Measurements from ENCODE around the gene ENTREP3.
"Not testable (repeated sequence)": the region's sequence is repeated elsewhere in the genome, so short reads cannot be mapped to it uniquely, and the experiment has no call there.

Gene ENTREP3

DNA sequence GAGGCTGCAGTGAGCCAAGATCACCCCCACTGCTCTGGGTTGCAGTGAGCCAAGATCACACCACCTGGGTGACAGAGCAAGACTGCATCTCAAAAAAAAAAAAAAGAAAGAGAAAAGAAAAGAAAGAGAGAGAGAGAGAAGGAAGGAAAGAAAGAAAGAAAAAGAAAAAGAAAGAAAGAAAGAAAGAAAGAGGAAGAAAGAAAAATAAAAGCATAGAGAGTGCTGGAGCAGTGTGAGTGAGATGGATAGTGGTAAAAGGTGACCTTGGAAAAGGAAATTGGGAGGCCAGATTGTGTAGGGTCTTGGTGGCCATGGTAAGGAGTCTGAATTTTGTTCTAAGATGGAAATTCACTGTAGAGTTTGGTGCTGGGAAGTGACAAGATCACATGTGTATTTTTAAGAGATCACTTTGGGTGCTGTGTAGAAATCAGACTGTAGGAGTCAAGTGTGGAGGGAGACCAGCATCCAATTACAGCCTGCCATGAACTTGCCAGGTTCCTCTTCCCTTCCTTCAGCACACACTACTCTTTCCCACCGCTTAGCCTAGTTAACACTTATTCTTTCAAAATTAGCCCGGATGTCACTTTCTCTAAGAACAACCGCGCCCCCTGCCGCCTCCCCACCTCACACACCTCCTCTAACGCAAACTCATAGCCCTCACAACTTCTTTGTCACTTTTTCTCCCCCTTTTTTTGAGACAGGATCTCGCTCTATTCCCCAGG lies 28.9 kb downstream of the ENTREP3 start:
- peak; percentile 66 for DNase-seq (ENCODE audit: low read depth, low spot score)

DNA sequence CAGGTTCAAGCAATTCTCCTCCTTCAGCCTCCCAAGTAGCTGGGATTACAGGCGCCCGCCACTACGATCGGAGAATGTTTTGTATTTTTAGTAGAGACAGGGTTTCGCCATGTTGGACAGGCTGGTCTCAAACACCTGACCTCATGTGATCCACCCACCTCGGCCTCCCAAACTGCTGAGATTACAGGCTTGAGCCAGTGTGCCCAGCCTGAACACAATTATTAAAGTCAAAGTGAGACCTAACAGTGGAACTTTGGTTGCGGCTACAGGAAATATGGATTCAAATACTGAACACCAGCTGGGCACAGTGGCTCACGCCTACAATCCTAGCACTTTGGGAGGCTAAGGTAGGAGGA lies 29.9 kb downstream of the ENTREP3 start:
- DNase-seq (ENCODE audit: low read depth, low spot score) = not testable (repeated sequence)

DNA sequence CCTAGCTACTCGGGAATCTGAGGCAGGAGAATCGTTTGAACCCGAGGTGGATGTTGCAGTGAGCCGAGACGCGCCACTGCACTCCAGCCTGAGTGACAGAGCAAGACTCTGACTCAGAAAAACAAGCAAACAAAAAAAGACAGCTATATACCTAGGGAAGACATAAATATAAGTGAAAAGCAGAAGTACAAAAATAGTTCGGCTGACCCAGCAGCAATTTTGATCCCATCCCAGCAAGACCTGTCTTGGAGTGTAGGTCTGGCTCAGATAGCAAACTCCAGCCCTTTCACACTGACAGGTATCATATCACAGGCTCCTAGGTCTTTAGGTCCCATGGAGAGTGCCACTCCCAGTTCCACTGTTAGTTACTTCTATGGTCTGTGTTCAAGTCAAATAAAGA lies 32.2 kb downstream of the ENTREP3 start:
- DNase-seq (ENCODE audit: low read depth, low spot score) = no peak

DNA sequence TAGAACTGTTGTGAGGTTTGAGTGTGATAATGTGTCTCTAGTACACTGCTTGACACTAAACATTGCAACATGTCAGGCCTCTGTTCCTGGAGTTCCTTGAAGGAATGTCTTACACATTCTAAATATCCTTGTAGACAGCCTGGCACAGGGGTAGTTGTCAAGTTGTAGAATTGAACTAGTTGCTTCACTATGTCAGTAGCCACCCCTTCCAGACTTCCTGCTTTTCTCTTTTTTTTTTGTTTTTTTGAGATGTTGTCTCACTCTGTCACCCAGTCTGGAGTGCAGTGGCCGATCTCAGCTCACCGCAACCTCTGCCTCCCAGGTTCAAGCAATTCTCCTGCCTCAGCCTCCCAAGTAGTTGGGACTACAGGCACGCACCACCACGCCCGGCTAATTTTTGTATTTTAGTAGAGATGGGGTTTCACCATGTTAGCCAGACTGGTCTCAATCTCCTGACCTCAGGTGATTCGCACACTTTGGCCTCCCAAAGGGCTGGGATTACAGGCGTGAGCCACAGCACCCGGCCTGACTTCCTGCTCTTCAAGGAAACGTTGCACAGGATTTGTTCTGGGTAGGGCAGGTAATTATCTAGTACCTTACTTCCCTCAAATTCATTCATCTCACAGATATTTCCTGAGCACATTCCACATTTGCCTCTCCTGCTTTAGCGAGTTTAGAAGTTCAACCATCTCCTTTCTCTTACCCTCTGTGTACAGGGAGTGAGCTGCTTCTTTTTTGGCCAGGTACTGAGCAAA lies 34.9 kb downstream of the ENTREP3 start:
- not testable (repeated sequence) for DNase-seq (ENCODE audit: low read depth, low spot score)

DNA sequence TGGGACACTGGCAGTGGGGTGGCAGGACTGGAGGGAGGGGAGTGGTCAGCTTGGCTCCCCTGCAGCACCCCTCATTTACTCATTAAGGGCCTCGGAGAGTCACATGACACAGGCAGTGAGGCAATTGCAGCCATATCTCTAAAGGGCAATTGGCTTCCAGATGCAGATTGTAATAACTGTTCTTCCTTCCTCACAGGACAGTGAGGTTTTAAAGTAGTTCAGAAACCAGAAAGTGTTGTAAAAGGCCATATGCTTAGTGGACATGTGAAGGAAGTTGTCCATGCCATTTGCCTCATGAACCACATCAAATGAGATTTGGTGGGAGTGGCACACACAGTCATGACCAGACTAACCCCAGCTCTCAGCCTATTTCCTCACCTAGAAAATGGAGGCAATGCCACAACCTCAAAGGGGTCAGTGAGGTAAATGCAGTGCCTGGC lies 35.7 kb downstream of the ENTREP3 start:
- DNase-seq (ENCODE audit: low read depth, low spot score) = no peak

DNA sequence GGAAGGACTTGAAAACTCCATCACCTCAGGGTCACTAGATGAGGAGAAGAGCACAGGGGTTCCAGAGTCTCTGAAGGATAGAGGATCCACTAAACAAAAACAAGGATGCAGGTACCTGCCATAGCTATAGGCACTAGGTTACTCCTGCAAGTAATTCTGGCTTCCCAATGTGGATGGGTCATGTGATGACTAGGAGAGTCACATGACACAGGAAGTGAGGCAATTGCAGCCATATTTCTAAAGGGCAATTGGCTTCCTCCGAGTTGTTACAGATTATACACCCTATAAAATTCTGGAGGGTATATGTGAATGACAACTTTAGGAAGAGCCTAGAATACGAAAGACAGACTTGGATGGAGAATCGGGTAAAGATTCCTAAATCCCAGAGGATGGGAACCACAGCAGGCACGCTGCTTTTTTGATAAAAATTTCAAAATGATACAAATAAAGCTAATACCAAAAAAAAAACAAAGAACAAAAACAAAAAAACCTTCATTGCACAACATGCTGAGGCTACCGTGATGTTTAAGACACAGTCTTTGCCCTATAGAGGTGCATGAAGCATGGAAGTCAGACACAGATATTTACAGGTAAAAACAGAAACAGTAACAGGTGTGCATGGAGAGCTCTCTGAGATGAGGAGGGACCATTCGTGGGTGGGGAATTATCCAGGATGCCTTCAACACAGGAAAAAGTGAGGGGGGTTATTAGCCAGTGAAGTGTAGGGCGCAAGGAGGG lies 36.3 kb downstream of the ENTREP3 start:
- DNase-seq (ENCODE audit: low read depth, low spot score) = no peak

DNA sequence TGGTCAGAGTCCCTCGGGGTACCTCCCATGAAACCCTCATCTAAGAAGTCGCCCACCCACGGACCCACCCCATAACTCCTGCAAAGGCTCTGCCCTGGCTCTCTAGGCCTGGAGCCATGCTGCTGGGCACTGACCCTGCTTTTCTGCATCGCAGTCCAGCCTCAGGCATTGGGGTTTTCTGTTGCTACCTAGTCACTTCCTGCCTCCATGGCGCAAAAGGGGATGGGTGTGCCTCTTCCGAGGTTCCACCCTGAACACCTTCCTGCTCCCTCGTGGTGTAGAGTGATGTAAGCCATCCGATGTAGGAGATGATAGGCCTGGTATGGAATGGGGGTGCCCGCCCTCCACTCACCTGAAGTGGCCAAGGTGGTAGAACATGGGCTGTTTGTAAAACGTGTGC lies 40.6 kb downstream of the ENTREP3 start:
- DNase-seq (ENCODE audit: low read depth, low spot score) = not testable (repeated sequence)

DNA sequence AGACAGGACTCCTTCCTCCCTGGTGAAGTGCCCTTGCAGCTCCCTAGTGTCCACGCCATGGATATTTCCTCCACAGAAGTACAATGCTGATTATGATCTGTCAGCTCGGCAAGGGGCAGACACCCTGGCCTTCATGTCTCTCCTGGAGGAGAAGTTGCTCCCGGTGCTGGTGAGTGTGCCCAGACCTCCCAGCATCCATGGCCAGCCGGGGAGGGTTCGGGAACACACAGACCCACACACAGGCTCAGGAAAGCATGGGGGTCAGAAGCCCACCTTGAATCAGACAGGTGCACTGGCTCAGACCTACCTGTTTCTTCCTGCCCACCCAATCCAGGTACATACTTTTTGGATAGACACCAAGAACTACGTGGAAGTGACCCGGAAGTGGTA lies 43.2 kb downstream of the ENTREP3 start:
- not testable (repeated sequence) for DNase-seq (ENCODE audit: low read depth, low spot score)

DNA sequence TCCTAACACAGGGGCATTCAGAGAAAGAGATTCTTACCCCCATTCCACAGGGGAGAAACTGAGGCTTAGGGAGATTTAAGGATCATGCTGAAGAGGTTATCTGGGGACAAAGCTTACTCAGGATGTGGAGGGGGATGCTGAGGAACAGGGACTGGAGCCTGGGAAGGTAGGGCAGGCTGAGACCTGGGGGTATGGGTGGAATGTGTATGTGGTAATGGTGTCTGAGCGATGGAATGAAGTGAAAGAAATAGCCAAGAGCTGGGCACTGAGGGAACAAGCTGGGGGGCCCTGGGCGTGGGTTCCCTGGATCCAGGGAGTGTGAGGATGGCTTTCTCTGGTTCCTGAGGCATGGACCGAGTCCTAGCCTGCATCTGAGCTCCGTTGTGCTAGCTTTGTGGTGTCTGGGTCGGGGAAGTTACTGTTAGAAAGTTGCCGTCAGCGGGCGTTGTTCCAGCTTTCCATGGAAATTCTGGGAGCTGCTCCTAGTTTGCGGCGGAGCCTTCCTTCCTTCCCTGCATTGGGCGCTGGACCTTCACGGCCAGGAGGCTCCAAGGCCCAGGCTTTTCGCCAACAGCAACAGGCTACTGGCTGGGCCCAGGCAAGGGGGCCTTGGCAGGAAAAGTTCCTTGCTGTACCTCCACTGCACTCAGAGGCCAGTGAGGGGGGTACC lies 43.8 kb downstream of the ENTREP3 start:
- not testable (repeated sequence) for DNase-seq (ENCODE audit: low read depth, low spot score)

DNA sequence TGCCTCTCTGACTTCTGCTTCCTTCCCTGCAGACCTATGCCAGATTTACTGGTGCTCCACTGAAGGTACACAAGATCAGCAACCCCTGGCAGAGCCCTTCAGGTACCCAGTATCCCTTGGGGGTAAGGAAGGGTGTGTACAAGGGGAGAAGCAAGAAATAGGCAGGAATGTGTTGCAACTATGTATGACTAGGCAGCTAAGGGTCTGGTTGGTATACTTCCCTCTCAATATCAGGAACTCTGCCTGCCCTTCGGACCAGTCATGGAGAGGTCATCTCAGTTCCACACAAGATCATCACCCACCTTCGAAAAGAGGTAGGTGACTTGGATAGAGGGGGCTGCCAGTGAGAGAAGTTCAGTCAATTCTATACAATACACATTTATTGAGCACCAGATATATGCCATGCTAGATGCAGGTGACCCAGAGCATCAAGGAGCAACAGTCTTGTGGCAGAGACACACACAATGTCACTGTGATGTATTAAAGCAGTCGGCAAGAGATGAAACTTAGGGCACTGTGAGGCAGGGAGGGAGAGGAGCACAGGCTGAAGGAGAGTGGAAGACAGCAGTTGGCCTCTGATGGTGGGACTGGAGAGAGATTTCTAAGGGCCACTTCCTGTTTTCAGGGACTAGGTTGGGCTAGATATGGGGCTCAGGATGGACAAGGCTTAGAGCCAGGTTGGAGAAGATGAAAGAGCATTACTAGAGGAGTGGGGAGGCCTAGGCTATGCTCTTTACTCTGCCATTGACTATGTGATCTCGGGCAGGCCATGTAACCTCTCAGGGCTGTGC lies 44.8 kb downstream of the ENTREP3 start:
- no peak for DNase-seq (ENCODE audit: low read depth, low spot score)

DNA sequence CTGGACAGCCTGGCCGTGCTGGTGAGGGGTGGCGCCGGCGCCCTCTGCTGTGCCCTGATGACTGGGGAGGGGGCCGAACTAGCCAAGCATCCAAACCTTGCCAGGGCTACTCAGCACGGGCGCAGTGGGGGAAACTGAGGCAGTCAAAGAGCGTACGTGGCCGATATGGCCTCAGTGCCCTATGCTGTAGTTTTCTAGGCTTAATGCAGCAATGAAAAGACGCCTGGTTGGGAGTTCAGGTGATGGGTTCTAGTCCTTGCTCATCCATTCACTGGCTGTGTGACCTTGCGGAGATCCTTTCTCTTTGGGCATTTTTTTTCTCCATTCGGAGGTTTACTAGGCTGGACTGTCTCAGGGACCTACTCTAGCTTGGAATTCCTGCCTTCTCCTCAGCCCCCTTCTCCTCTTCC lies 46.0 kb downstream of the ENTREP3 start:
- no peak for DNase-seq (ENCODE audit: low read depth, low spot score)

DNA sequence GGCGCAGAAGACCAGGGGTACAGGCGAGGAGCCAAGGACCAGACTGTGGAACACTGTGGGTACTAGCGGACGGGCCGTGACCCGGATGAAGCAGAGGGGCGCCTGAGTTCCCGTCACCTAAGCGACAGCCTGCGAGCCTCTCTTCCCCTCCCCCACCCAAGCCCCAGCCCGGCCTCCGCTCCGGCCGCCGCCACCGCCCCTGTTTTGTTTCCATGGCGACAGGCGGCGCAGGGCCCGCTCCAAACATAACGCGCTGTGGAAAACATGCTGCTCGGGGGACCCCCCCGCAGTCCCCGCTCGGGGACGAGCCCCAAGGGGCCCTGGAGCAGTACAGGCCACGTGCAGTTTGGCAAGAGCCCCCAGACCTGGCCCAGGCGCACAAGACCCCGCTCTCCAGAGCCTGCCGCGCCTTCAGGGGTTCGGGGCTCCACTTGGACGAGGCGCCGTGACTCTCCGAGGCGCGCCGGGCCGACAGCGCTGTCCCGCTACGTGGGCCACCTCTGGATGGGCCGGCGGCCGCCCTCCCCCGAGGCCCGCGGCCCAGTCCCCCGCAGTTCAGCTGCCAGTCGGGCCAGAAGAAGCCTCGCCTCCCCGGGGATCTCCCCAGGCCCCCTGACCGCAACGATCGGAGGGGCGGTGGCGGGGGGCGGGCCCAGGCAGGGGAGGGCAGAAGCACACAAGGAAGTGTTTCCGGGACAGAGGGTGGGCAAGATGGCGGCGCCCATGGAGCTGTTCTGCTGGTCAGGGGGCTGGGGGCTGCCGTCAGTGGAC lies 46.6 kb downstream of the ENTREP3 start, which contains the start of gene MTX1:
TSS of gene MTX1 (plus strand) at position 155 of the 771 bp plus-strand sequence. CDS start at position 265, 110 bp downstream.
- peak; percentile 82 for DNase-seq (ENCODE audit: low read depth, low spot score)

DNA sequence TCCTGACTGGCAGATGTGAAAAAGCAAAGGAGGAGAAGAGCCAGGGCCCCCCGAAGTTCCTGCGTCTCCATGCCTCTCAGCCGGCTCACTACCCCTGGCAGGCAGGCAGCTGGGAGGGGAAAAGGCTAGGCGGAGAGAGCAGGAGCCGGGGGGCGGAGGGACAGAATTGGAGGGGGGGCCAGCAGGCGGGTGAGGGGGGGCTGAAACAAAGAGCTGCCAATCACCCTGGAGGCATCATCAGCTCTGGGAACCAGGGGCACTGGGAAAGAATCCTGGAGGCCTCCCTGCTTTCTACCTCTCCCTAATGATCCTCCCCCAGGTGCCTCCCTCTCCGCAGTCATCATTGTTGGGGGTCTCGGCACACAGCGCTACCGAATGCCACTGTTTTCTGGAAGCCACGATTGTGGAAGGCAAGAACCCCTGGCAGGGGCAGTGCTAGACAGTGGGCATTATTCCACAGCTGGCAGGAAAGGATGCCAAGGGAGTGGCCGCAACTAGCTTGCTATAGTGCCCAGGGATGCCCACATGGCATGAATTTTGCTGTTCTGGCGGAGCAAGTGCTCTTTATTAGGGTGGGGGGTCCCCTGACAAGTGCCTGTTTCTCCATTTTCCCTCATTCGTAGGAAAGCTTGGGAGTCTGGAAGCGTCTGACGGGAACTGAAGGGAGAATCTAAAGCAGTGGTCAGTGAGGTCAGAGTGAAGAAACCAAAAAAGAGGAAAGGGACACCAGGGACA lies 47.3 kb downstream of the ENTREP3 start, which contains the start of gene THBS3:
TSS of gene THBS3 (minus strand) at position 92 of the 735 bp plus-strand sequence. CDS start at position 71, 21 bp downstream.
- DNase-seq (ENCODE audit: low read depth, low spot score) = no peak

DNA sequence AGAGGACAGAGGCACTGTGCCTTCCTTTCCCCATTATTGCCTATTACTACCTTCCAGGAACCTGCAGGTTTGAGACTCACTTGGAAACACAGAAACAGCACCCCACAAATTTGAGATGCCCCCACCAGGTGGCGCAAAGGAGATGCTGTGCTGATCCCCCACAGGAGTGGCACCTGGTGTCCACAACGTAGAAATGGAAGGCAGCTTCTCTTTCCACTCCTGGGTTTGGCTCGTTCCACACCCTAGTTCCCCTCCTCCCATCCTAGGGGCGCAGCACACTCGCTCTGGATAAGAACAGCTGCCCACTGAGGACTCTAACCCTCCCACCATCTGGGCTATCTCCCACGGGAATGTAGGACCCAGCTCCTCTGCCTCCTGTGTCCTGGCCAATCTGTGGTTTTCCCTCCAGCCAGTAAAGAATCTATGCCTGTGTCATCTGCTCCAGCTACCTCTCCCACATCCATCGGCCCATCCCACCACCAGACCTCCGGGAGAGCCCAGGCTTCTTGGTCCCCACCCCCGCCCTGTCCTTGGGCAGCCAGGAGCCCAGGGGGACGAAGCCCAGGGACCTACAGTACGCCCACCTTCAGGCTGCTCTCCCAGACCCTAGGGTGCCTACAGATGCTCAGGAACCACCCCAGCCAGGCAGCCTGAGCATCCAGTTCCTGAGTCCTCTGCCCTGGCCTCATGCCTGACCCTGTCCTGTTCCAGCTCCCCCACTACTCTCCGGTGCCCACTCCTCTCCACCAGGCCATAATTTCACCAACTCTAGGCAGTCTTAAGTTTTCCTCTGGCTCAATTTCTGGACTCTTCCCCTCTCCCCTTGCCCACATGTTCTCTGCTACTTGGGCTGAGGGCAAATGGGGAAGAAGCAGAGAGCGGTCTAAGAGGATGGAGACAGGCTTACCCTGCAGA lies 48.1 kb downstream of the ENTREP3 start:
- peak; percentile 86 for DNase-seq (ENCODE audit: low read depth, low spot score)

DNA sequence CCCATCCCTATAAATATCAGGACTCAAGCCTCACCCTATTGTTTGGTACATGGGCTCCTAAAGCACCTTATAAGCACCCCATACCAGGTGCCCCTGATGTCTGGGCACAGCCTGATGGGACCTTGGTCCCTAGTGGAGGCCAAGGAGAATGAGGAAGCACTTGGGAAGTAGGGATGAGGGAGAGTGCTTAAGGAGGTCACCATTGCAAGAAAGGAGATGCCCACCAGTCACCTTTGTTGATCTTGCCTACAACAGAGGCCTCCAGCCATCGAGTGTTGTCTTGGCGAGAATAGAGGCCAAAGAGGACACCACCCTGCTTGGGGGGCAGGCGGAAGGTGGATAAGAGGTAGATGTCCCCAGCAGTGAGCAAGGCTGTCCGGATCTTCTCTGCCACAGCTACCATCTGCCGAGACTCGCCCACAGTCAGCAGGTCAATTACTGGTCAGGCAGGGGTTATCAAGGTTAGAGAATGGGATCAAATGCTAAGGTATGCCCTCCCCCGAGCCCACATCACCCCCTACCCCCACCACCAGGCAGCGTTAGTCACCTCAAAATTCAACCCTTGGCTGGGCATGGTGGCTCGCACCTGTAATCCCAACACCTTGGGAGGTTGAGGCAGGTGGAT lies 49.2 kb downstream of the ENTREP3 start:
- no peak for DNase-seq (ENCODE audit: low read depth, low spot score)

DNA sequence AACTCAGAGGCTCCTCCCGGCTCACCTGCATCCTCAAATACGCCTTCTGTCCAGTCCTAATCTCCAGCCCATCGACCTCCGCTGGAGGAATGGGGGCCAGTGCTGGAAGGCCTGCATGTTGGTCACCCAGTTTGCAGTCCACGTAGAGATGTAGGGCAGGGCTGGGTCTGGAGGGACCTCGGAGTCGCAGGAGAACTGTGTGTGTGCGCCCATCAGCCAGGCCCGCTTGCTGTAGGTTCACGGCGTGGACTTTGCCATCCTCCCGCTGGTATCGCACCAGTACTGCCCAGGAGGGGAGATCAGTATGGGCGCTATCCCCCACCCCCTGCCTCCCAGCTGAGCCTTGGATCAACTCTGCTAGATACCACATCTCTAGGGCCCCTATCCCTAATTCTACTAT lies 50.2 kb downstream of the ENTREP3 start:
- no peak for DNase-seq (ENCODE audit: low read depth, low spot score)

DNA sequence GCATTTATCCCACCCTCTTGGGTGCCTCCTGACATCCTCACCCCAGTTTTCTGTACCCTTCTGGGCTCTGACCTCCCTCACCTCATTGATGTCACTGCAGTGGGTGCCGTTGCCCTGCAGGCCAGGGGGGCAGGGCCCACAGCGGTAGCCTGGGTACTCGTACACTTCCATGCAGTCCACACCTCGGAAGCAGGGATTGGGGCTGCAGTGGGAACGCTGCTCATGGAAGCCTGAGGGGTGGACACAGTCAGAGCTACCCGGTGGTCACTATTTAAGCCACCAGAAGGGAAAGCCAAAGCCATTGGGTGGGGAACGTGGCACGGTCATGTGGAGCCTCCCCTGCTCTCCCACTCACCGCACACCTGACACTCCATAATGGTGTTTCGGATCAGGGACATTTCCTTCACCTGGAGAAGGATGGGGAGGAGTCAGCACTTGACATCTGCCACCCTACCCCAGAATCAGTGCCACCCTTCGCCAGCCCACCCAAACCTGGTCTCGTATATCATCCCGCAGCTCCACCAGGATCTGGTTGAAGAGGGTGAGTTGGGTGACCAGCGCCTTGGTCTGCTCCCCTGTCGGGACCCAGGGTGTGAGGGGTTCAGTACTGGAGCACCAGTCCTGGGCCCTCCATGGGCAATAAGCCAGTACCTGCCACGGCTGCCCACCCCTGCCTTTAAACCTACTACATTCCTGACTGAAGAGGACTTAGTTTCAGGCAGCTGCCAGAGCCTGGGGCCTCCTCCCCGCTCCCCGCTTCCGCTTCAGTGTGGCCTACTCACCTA lies 52.4 kb downstream of the ENTREP3 start:
- no peak for DNase-seq (ENCODE audit: low read depth, low spot score)
